Progenitor cell of endocrine pancreas (in vitro differentiated cells): Measurements from ENCODE around the gene NOBOX. TPM values are rescaled to one million over a fixed set of nuclear protein-coding genes. Genes with fewer than 3 reads are reported as not detected.
"Not testable (repeated sequence)": the region's sequence is repeated elsewhere in the genome, so short reads cannot be mapped to it uniquely, and the experiment has no call there.

ENCODE experiments used
- DNase-seq: peaks from one replicate; pipeline ENCODE4 v3.0.0; 2021; ENCODE audit warnings: low spot score; ENCODE audit not compliant: unreplicated experiment
- H3K27ac Mint-ChIP-seq: 2 replicates; pipeline ENCODE4 v1.8.0; 2021; ENCODE audit warnings: mild to moderate bottlenecking, moderate library complexity, mixed read lengths
- H3K27me3 Mint-ChIP-seq: 2 replicates; pipeline ENCODE4 v1.8.0; 2021; ENCODE audit warnings: mixed read lengths
- H3K36me3 Mint-ChIP-seq: 2 replicates; pipeline ENCODE4 v1.8.0; 2022; ENCODE audit warnings: mixed read lengths; ENCODE audit not compliant: insufficient read depth
- H3K4me1 Mint-ChIP-seq: 2 replicates; pipeline ENCODE4 v1.8.0; 2021; ENCODE audit warnings: low read depth, mixed read lengths
- H3K4me3 Mint-ChIP-seq: 2 replicates; pipeline ENCODE4 v1.8.0; 2021; ENCODE audit warnings: low read depth, mild to moderate bottlenecking, moderate library complexity, mixed read lengths
- H3K9me3 Mint-ChIP-seq: 2 replicates; pipeline ENCODE4 v1.8.0; 2021; ENCODE audit warnings: low read depth, mixed read lengths
- total RNA-seq: library from RNA; stranded (reverse); gene quantifications from 2 replicates; pipeline ENCODE4 v1.2.1, GENCODE V29; 2021

Gene NOBOX
- total RNA-seq, 1 donor from 2014 or later = not detected

GRCh38 chr7:144362061-144362460 lies 41.4 kb downstream of the NOBOX start:
- not testable (repeated sequence) for H3K9me3 Mint-ChIP-seq, H3K27ac Mint-ChIP-seq, H3K4me3 Mint-ChIP-seq

GRCh38 chr7:144356860-144357259 lies 46.6 kb downstream of the NOBOX start:
- not testable (repeated sequence) for H3K4me3 Mint-ChIP-seq, DNase-seq, H3K27ac Mint-ChIP-seq, H3K27me3 Mint-ChIP-seq, H3K9me3 Mint-ChIP-seq, H3K36me3 Mint-ChIP-seq, H3K4me1 Mint-ChIP-seq

More at GRCh38 chr7:144362061-144362460, 41.4 kb downstream of the NOBOX start:
- not testable (repeated sequence) for DNase-seq, H3K27me3 Mint-ChIP-seq, H3K4me1 Mint-ChIP-seq, H3K36me3 Mint-ChIP-seq

GRCh38 chr7:144356185-144356584 lies 47.3 kb downstream of the NOBOX start:
- H3K9me3 Mint-ChIP-seq, DNase-seq, H3K27ac Mint-ChIP-seq, H3K36me3 Mint-ChIP-seq, H3K27me3 Mint-ChIP-seq, H3K4me3 Mint-ChIP-seq, H3K4me1 Mint-ChIP-seq: not testable (repeated sequence)

- H3K27me3 Mint-ChIP-seq = not testable (repeated sequence)
Observed at GRCh38 chr7:144355176-144355822, 48.2 kb downstream of the NOBOX start, which contains the start of gene ARHGEF5. TSS of gene ARHGEF5 (plus strand) at chr7:144355402. CDS start at chr7:144362670, 7,268 bp downstream.

DNA sequence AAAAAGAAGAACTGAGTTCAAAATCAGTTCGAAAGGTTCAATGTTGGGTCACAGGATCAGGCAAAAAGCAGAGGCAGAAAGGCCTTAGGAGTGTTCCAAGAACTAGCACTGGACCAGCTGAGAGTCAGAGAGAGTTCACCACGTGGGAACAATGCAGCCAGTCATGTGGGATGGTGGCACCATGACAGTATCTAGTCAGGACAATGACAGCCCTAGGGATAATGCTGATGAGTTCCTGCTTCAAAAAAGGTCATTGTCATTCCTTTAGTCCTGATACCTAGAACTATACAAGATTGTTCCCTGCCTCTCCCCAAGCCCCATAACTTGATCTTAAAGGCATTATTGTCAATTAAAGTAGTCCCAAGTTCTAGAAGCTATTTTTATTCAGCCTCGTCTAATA lies 51.8 kb downstream of the NOBOX start:
- H3K9me3 Mint-ChIP-seq, H3K4me1 Mint-ChIP-seq, H3K27me3 Mint-ChIP-seq, H3K36me3 Mint-ChIP-seq, H3K27ac Mint-ChIP-seq, H3K4me3 Mint-ChIP-seq, DNase-seq: not testable (repeated sequence)

More at GRCh38 chr7:144355176-144355822, 48.2 kb downstream of the NOBOX start, which contains the start of gene ARHGEF5:
- DNase-seq, H3K36me3 Mint-ChIP-seq, H3K4me1 Mint-ChIP-seq, H3K9me3 Mint-ChIP-seq: not testable (repeated sequence)
- Mint-ChIP-seq H3K27ac (peak within 1 kb of the TSS; percentile 96), H3K4me3 (peak within 1 kb of the TSS; percentile 83)

GRCh38 chr7:144348625-144349024 lies 54.9 kb downstream of the NOBOX start:
- H3K27ac Mint-ChIP-seq, H3K4me3 Mint-ChIP-seq, H3K27me3 Mint-ChIP-seq, H3K36me3 Mint-ChIP-seq, H3K4me1 Mint-ChIP-seq, H3K9me3 Mint-ChIP-seq, DNase-seq: not testable (repeated sequence)

Other genes with a start within 250 kb of the NOBOX start
- gene CTAGE4, start 220.2 kb downstream of the NOBOX start, total RNA-seq = 5.4 and 6.9 TPM in 2 replicates
- gene ARHGEF35, start 207.9 kb downstream of the NOBOX start, total RNA-seq = 17.3 and 19.5 TPM in 2 replicates
- 0.20 TPM in 1 of 2 replicates, not detected in the other for gene OR2A42, start 164.1 kb downstream of the NOBOX start, total RNA-seq
- gene OR2A7, start 138.9 kb downstream of the NOBOX start, total RNA-seq = 8.0 and 9.3 TPM in 2 replicates
- 7.2 and 8.9 TPM in 2 replicates for gene CTAGE8, start 134.4 kb downstream of the NOBOX start, total RNA-seq
- 0.12 TPM in 1 of 2 replicates, not detected in the other for gene OR2A1, start 91.3 kb downstream of the NOBOX start, total RNA-seq
- 42.9 and 46.6 TPM in 2 replicates for gene ARHGEF5, start 48.3 kb downstream of the NOBOX start, total RNA-seq